ENCODE measurements around the gene SLC27A3. TPM values are rescaled to one million over a fixed set of nuclear protein-coding genes. Genes with fewer than 3 reads are reported as not detected.
A peak's percentile ranks its signal among the peaks of the same experiment; 100 is the strongest.

Gene SLC27A3
- total and polyA plus RNA-seq, 9 of the 15 experiments (the other 6 are each of a cell fraction or from before 2014, with no cell fraction given) = 0.57 to 5.2 (median 2.8) TPM

DNA sequence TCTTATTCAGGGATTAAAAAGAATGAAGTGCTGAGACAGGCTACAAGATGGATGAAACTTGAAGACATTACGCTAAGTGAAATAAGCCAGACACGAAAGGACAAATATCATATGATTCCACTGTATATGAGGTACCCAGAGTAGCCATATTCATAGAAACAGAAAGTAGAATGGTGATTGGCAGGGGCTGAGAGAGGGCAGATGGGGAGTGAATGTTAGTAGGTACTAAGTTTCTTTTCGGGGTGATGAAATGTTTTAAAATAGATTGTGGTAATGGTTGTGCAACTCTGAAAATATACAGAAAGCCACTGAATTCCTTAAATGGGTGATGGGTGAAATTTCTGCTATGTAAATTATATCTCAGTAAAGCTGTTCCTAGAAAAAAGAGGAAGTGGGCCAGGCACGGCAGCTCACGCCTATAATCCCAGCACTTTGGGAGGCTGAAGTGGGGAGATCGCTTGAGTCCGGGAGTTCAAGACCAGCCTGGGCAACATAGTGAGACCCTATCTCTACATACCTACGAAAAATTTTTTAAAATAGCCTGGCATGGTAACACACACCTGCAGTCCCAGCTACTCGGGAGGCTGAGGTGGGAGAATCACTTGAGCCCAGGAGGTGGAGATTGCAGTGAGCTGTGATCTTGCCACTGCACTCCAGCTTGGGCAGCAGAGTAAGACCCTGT, 15.9 kb downstream of the SLC27A3 start (continued):
- TF ChIP-seq, protein P1, sequence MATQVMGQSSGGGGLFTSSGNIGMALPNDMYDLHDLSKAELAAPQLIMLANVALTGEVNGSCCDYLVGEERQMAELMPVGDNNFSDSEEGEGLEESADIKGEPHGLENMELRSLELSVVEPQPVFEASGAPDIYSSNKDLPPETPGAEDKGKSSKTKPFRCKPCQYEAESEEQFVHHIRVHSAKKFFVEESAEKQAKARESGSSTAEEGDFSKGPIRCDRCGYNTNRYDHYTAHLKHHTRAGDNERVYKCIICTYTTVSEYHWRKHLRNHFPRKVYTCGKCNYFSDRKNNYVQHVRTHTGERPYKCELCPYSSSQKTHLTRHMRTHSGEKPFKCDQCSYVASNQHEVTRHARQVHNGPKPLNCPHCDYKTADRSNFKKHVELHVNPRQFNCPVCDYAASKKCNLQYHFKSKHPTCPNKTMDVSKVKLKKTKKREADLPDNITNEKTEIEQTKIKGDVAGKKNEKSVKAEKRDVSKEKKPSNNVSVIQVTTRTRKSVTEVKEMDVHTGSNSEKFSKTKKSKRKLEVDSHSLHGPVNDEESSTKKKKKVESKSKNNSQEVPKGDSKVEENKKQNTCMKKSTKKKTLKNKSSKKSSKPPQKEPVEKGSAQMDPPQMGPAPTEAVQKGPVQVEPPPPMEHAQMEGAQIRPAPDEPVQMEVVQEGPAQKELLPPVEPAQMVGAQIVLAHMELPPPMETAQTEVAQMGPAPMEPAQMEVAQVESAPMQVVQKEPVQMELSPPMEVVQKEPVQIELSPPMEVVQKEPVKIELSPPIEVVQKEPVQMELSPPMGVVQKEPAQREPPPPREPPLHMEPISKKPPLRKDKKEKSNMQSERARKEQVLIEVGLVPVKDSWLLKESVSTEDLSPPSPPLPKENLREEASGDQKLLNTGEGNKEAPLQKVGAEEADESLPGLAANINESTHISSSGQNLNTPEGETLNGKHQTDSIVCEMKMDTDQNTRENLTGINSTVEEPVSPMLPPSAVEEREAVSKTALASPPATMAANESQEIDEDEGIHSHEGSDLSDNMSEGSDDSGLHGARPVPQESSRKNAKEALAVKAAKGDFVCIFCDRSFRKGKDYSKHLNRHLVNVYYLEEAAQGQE (IDR thresholded peaks at IDR 0.05; ENCODE audit: borderline replicate concordance) = no peak
- TF ChIP-seq, protein P1 (CRISPR knock-in tag; IDR thresholded peaks at IDR 0.05; ENCODE audit: low read depth) = no peak
- TF ChIP-seq, protein P2, sequence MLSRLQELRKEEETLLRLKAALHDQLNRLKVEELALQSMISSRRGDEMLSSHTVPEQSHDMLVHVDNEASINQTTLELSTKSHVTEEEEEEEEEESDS (CRISPR knock-in tag; IDR thresholded peaks at IDR 0.05) = no peak
- no peak for TF ChIP-seq TARDBP (IDR thresholded peaks at IDR 0.05)
- no peak for TF ChIP-seq HDGF (IDR thresholded peaks at IDR 0.05)
- TF ChIP-seq DNMT1 (IDR thresholded peaks at IDR 0.05) = no peak
- TF ChIP-seq IRF2 (CRISPR knock-in tag; IDR thresholded peaks at IDR 0.05) = no peak
- peak; percentile 43 to 50; a peak in 2 of 4 replicates for TF ChIP-seq TRIM24 (IDR thresholded peaks at IDR 0.05)
- TF ChIP-seq, protein P3, sequence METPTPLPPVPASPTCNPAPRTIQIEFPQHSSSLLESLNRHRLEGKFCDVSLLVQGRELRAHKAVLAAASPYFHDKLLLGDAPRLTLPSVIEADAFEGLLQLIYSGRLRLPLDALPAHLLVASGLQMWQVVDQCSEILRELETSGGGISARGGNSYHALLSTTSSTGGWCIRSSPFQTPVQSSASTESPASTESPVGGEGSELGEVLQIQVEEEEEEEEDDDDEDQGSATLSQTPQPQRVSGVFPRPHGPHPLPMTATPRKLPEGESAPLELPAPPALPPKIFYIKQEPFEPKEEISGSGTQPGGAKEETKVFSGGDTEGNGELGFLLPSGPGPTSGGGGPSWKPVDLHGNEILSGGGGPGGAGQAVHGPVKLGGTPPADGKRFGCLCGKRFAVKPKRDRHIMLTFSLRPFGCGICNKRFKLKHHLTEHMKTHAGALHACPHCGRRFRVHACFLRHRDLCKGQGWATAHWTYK (CRISPR knock-in tag; IDR thresholded peaks at IDR 0.05) = no peak
- TF ChIP-seq STAT5B (CRISPR knock-in tag; IDR thresholded peaks at IDR 0.05) = no peak
- no peak for TF ChIP-seq MTA3 (IDR thresholded peaks at IDR 0.05; ENCODE audit: borderline replicate concordance)
- TF ChIP-seq SRF (CRISPR knock-in tag; IDR thresholded peaks at IDR 0.05) = peak in 1 of 2 experiments; percentile 63; a peak in 1 of 4 replicates
- TF ChIP-seq CAMTA2 (CRISPR knock-in tag; conservative IDR thresholded peaks at IDR 0.05) = no peak
- no peak for TF ChIP-seq RBM39 (optimal IDR thresholded peaks at IDR 0.05; ENCODE audit: low read depth, low read length)
- TF ChIP-seq PTRF (tag; IDR thresholded peaks at IDR 0.05) = no peak
- TF ChIP-seq ZNF586 (CRISPR knock-in tag; conservative IDR thresholded peaks at IDR 0.05) = no peak
- no peak for TF ChIP-seq BRD4 (IDR thresholded peaks at IDR 0.05)
- TF ChIP-seq FOSL1 (tag; conservative IDR thresholded peaks at IDR 0.05) = peak; percentile 43
- peak; percentile 97 for TF ChIP-seq CEBPB (tag; IDR thresholded peaks at IDR 0.05)

All from K562 (cell line).